Measurements from ENCODE around the gene VPS9D1.

DNA sequence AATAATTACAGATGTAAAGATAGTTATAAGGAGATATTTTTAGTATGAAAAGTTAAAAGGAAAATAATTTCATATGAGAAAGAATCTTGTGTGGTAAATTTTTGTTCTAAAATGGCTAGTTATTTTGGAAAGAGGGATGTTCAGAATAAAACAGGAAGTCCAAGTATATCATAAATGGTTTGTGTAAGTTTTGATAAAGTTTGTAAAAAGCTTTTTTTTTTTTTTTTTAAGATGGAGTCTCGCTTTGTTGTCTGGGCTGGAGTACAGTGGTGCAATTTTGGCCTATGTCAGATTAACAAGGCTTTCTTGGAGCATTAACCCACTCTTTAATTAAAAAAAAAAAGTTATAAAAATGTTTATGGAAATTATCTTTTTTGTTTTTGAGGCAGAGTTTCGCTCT lies 42.4 kb downstream of the VPS9D1 start:
- TF ChIP-seq NR3C1 (IDR thresholded peaks at IDR 0.05) (no peak), RAD21 (conservative IDR thresholded peaks at IDR 0.05 in 1 of 2, IDR thresholded peaks at IDR 0.05 in 1 of 2) (no peak), CEBPB (IDR thresholded peaks at IDR 0.05) (no peak), CTCF (IDR thresholded peaks at IDR 0.05) (no peak), EP300 (IDR thresholded peaks at IDR 0.05) (no peak), RCOR1 (IDR thresholded peaks at IDR 0.05; ENCODE audit: low read depth, low read length) (no peak), PHF8 (IDR thresholded peaks at IDR 0.05; ENCODE audit: borderline replicate concordance, low read depth) (no peak), ATOH8 (CRISPR knock-in tag; IDR thresholded peaks at IDR 0.05; ENCODE audit: low read depth) (no peak), KDM1A (IDR thresholded peaks at IDR 0.05; ENCODE audit: low read depth) (no peak)

All from A549 (cell line).